T-helper 2 cell treated with Interferon-gamma antibody and Interleukin-4, amounts not matched to agents 100 ng/mL and 5 ng/mL, for 36 hours (primary cell): ENCODE results near the gene DDRGK1. TPM values are rescaled to one million over a fixed set of nuclear protein-coding genes. Genes with fewer than 3 reads are reported as not detected.

Source experiments
- intact Hi-C: fragments of 100-400 bp; cut with micrococcal nuclease; formaldehyde crosslinking; loops from one replicate; pipeline ENCODE4 v1.15.1; 2023
- total RNA-seq: library from RNA; stranded (reverse); gene quantifications from 2 replicates; pipeline ENCODE4 v1.2.3, GENCODE V29; 2022

DDRGK1 gene
- total RNA-seq, result 51.5 and 52.9 TPM in 2 replicates

- intact Hi-C loops, result loop anchor here (1.0 to 5.0 kb wide), 3 partner anchors 45 to 563 kb away; partner anchors contain the start of genes ADISSP, FASTKD5 and UBOX5
Measured at GRCh38 chr20:3204124-3204794, at the start of gene DDRGK1. Gene DDRGK1 (minus strand): TSS chr20:3204682. CDS start chr20:3204627, 55 bp downstream.

GRCh38 chr20:3251806-3252205, 47.3 kb upstream of the DDRGK1 start:
- intact Hi-C loops, result no loop called here

GRCh38 chr20:3250091-3250504, 45.6 kb upstream of the DDRGK1 start:
- intact Hi-C loops, result no loop called here

GRCh38 chr20:3248993-3249347, 44.5 kb upstream of the DDRGK1 start:
- intact Hi-C loops, result no loop called here

- intact Hi-C loops, result no loop called here
Measured at GRCh38 chr20:3248167-3248992, 43.9 kb upstream of the DDRGK1 start.

GRCh38 chr20:3247638-3248037, 43.2 kb upstream of the DDRGK1 start:
- intact Hi-C loops, result no loop called here

- intact Hi-C loops, result no loop called here
Measured at GRCh38 chr20:3246682-3247081, 42.2 kb upstream of the DDRGK1 start.

GRCh38 chr20:3245711-3246110, 41.2 kb upstream of the DDRGK1 start:
- intact Hi-C loops, result no loop called here

GRCh38 chr20:3245156-3245555, 40.7 kb upstream of the DDRGK1 start:
- intact Hi-C loops, result no loop called here

GRCh38 chr20:3244613-3245012, 40.1 kb upstream of the DDRGK1 start:
- intact Hi-C loops, result no loop called here

- intact Hi-C loops, result no loop called here
Measured at GRCh38 chr20:3243718-3244358, 39.4 kb upstream of the DDRGK1 start.

GRCh38 chr20:3242172-3242692, 37.8 kb upstream of the DDRGK1 start:
- intact Hi-C loops, result no loop called here

GRCh38 chr20:3240776-3241363, 36.4 kb upstream of the DDRGK1 start:
- intact Hi-C loops, result no loop called here

GRCh38 chr20:3239867-3240775, 35.6 kb upstream of the DDRGK1 start:
- intact Hi-C loops, result loop anchor here (5.0 kb wide), 1 partner anchor 167 kb away; the partner anchor contains the start of gene DNAAF9

GRCh38 chr20:3239026-3239866, 34.8 kb upstream of the DDRGK1 start, which contains the start of gene SLC4A11:
Gene SLC4A11 (minus strand): TSS chr20:3239190. CDS start chr20:3239137, 53 bp downstream.
- intact Hi-C loops, result loop anchor here (5.0 kb wide), 1 partner anchor 168 kb away; the partner anchor contains the start of gene DNAAF9

- intact Hi-C loops, result loop anchor here (5.0 kb wide), 1 partner anchor 169 kb away; the partner anchor contains the start of gene DNAAF9
Measured at GRCh38 chr20:3238616-3239025, 34.1 kb upstream of the DDRGK1 start.

- intact Hi-C loops, result loop anchor here (5.0 kb wide), 1 partner anchor 169 kb away; the partner anchor contains the start of gene DNAAF9
Measured at GRCh38 chr20:3237958-3238615, 33.6 kb upstream of the DDRGK1 start.
